HG02798 (cell line): ENCODE data around the gene NOL12.
"Not testable (repeated sequence)": the region's sequence is repeated elsewhere in the genome, so short reads cannot be mapped to it uniquely, and the experiment has no call there.

Experiments used
- ATAC-seq: cut with Tn5 transposase; IDR thresholded peaks from one replicate; pipeline ENCODE4 v1.9.1; 2021; ENCODE audit warnings: mild to moderate bottlenecking; ENCODE audit not compliant: unreplicated experiment, poor library complexity

NOL12 gene

GRCh38 chr22:37678372-37678771 is 7.8 kb upstream of the NOL12 start:
- no peak for ATAC-seq

- ATAC-seq: no peak
Measured at GRCh38 chr22:37679670-37680069, 6.5 kb upstream of the NOL12 start.

GRCh38 chr22:37680191-37680851 is 5.8 kb upstream of the NOL12 start:
- no peak for ATAC-seq

DNA sequence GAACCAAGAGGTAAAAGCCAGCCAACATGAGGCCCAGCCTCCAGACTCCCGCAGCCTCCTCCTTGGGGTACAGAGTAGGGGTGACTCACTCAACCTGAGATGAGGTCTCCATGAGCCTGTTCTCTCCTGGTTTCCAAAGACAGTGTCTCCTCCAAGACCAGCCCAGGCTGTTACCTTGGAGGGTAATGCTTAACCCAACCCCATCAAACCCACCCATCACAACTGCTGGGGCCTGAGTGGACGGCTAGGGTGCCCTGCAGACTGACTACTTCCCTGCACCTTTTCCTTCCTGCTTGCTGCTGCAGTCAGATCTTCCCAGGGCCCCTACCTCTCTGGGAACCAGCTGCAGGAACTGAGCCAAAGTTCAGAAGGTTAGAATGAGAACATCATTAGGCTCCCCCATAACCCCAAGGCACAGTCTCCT is 5.1 kb upstream of the NOL12 start:
- ATAC-seq: no peak

GRCh38 chr22:37681556-37682049 is 4.5 kb upstream of the NOL12 start:
- ATAC-seq: no peak

GRCh38 chr22:37684803-37685615 is 1.1 kb upstream of the NOL12 start:
- ATAC-seq: no peak

GRCh38 chr22:37690407-37690806 is 4.3 kb downstream of the NOL12 start:
- ATAC-seq: no peak

- no peak for ATAC-seq
Measured at GRCh38 chr22:37690901-37691504, 4.9 kb downstream of the NOL12 start.

- ATAC-seq: no peak
Measured at GRCh38 chr22:37692627-37693285, 6.6 kb downstream of the NOL12 start.

DNA sequence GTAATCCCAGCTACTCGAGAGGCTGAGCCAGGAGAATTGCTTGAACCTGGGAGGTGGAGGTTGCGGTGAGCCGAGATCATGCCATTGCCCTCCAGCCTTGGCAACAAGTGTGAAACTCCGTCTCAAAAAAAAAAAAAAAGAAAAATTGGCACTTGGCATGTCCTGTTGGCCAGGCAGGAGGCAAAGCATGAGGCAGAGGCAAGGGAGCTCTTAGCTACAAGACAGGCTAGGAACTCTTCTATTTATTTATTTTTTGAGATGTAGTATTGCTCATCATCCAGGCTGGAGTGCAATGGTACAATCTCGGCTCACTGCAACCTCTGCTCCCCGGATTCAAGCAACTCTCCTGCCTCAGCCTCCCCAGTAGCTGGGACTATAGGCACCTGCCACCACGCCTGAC is 8.0 kb downstream of the NOL12 start:
- not testable (repeated sequence) for ATAC-seq

- not testable (repeated sequence) for ATAC-seq
Measured at GRCh38 chr22:37696260-37696656, 10.1 kb downstream of the NOL12 start.

- ATAC-seq: peak; percentile 84
Measured at GRCh38 chr22:37696657-37697537, 10.8 kb downstream of the NOL12 start, which contains the start of gene TRIOBP. TRIOBP (plus strand) TSS chr22:37697048; CDS start chr22:37701366, 4,318 bp downstream.

- no peak for ATAC-seq
Measured at GRCh38 chr22:37697538-37697835, 11.3 kb downstream of the NOL12 start.

DNA sequence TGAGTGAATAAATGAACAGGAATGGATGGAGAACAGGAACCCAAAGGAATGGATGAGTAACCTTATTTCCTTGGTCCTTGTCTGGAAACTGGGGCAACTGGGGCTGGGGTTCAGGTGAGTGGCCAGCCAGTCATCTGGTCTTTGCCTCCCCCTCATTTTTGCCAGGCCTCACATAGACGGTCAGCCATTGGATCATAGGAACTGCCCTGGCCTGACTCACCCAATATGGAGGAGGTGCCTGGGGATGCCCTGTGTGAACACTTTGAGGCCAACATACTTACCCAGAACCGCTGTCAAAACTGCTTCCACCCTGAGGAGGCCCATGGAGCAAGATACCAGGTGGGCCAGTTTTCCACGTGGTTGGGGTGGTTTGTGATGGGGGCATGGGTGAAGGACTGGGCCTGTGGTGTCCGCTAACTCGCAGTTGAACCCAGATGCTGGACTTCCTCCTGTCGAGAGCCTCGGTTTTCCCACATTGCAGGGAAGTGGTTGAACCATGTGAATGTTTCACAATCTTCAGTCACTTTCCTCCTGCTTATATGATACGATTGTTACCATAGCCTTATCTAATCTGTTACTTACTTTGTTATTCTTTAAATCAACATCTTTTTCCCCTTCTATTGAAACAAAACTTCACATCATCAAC is 15.1 kb downstream of the NOL12 start:
- ATAC-seq: no peak

DNA sequence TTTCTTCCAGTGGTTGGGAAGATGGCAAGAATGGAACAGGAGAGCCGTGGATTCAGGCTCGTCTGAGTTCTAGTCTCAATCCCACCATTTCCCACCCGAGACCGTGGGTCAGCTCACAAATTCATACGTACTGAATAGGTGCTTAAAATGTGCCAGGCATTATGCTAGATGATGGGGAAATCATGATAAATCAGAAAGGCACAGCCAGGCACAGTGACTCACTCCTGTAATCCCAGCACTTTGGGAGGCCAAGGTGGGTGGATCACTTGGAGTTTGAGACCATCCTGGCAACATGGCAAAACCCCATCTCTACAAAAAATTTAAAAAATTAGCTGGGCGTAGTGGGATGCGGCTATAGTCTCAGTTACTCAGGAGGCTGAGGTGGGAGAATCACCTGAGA is 17.8 kb downstream of the NOL12 start:
- no peak for ATAC-seq

DNA sequence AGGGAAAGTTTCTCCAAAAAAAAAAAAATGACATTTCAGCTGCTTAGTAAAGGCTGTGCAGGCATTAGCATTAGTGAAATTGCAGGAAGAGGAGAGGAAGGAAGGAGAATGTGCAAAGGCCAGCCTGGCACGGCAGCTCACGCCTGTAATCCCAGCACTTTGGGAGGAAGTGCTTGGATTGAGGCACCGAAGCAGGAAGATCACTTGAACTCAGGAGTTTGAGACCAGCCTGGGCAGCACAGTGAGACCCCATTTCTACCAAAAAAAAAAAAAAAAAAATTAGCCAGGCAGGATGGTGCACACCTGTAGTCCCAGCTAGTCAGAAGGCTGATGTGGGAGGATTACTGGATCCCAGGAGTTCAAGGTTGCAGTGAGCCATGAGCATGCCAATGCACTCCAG is 18.5 kb downstream of the NOL12 start:
- ATAC-seq: no peak

DNA sequence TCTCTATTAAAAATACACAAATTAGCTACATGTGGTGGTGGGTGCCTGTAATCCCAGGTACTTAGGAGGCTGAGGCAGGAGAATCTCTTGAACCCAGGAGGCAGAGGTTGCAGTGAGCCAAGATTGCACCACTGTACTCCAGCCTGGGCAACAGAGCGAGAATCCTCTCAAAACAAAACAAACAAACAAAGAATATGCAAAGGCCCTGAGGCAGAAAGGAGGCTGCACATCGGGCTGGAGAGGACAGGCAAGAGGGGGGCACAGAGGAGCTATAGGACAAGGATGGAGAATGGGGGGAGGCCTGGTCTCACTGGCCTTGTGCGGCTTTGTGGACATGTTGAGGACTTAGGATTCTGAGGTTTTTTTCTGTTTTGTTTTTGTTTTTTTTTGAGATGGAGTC is 19.1 kb downstream of the NOL12 start:
- no peak for ATAC-seq

DNA sequence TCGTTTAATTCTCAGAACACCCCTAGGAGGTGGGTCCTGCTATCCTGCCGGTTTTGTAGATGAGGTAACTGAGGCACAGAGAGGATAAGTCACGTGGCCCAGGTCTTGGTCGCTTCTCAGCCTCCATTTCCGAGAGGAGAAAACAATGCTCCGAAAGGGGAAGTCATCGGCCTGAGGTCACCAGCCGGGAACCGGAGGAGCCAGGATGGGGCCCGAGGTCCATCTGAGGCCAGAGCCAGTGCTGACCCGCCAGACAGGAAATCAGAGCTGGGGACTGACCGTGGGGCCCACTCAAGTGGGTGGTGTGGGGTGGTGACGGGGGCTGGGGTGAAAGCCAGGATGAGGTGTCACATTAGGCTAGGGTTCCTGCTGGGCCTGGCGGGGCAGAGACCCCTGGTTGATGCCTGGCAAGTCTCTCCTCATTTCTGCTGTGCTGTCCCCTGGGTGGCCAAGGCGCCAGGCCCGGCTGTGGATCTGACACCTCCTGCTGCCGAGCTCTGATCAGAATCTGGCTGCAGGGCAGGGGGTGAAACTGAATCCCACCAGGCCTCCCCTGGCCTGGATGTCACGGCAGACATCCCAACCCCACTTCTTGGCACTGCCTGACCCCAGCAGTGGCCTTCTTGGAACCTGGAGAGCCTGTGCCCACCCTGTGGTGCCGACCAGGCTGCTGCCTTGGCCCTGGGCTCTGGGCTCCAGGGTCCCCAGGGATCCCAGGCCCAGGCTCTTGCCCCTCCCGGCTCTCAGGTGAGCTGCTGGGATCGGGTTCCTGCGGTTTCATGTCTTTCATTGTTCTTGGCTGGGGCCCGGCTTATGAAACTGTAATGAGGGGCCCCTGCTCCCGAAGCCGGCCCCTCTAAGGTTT is 22.7 kb downstream of the NOL12 start:
- ATAC-seq: no peak

GRCh38 chr22:37709445-37709765 is 23.3 kb downstream of the NOL12 start:
- ATAC-seq: no peak
